H1 (cell line): Measurements from ENCODE around the gene ADGB. TPM values are rescaled to one million over a fixed set of nuclear protein-coding genes. Genes with fewer than 3 reads are reported as not detected.

Experiments used
- ASH2L ChIP-seq: fragments of 200-600, 300-600 bp; sonication (generic); IDR thresholded peaks from one replicate; pipeline ENCODE4 v1.7.1; 2017; ENCODE audit warnings: low read length
- KDM1A ChIP-seq: fragments of 200-600, 300-600 bp; sonication (generic); IDR thresholded peaks from 2 replicates; pipeline ENCODE4 v1.7.1; 2016; ENCODE audit warnings: mild to moderate bottlenecking, low read length, borderline replicate concordance
- MAFK ChIP-seq: IDR thresholded peaks from 2 replicates; pipeline ENCODE4 v1.6.1; 2012; ENCODE audit warnings: low read depth, mild to moderate bottlenecking, improper control_type of control experiment, low read length
- POLR2AphosphoS5 ChIP-seq: IDR thresholded peaks from 2 replicates; pipeline ENCODE4 v1.6.1; 2011; ENCODE audit warnings: low read depth, low read length
- RAD21 ChIP-seq, 2 experiments: IDR thresholded peaks in 1 of 2; conservative IDR thresholded peaks in 1 of 2; 2 replicates each; pipeline ENCODE4 v1.6.1; 2011; ENCODE audit warnings: low read depth in 2 of 2, low read length in 2 of 2, improper control_type of control experiment in 1 of 2, inconsistent platforms in 1 of 2, mild to moderate bottlenecking in 1 of 2, moderate library complexity in 1 of 2
- SP2 ChIP-seq: IDR thresholded peaks from 2 replicates; pipeline ENCODE4 v1.6.1; 2012; ENCODE audit warnings: mild to moderate bottlenecking, low read length, inconsistent platforms
- TBP ChIP-seq: IDR thresholded peaks from 2 replicates; pipeline ENCODE4 v1.6.1; 2011; ENCODE audit warnings: low read depth, low read length, improper control_type of control experiment
- ZNF274 ChIP-seq: IDR thresholded peaks from 2 replicates; pipeline ENCODE4 v1.7.0; 2012; ENCODE audit warnings: low read length, borderline replicate concordance; ENCODE audit errors: extremely low read depth
- polyA plus RNA-seq, 7 experiments: library from polyadenylated mRNA; depleted of rRNA in 3 of 7; stranded (reverse) in 5 of 7; unstranded in 2 of 7; fragments of >200 nt in 5 of 7; fragments of 200-250 nt in 2 of 7; gene quantifications; 1 replicate in 5 of 7; 2 replicates in 1 of 7; 4 replicates in 1 of 7; pipeline versions ENCODE4 v1.2.1 to v1.2.3, GENCODE V29; 2011 to 2013; ENCODE audit warnings: missing spikeins in 2 of 7, mixed read lengths in 2 of 7
- total RNA-seq: library from RNA; stranded (reverse); fragmentation: NEBNext Ultra II Directional; extraction: Animal tissue kit (Norgen Biotek cat#: 25700); gene quantifications from 2 replicates; pipeline ENCODE4 v1.2.1, GENCODE V29; 2021
- TF ChIP-seq, protein P1 (sequence below): fragments of 300-600 bp; sonication (generic); IDR thresholded peaks from 2 replicates; pipeline ENCODE4 v1.7.1; 2012; ENCODE audit warnings: low read length, moderate library complexity, mild to moderate bottlenecking, inconsistent platforms; ENCODE audit not compliant: insufficient replicate concordance
- TF ChIP-seq, protein P2 (sequence below): IDR thresholded peaks from 2 replicates; pipeline ENCODE4 v1.6.1; 2012; ENCODE audit warnings: inconsistent platforms

ADGB gene
- total and polyA plus RNA-seq, 2 of the 8 experiments (the other 6 are each of a cell fraction or from before 2014, with no cell fraction given), result not detected

DNA sequence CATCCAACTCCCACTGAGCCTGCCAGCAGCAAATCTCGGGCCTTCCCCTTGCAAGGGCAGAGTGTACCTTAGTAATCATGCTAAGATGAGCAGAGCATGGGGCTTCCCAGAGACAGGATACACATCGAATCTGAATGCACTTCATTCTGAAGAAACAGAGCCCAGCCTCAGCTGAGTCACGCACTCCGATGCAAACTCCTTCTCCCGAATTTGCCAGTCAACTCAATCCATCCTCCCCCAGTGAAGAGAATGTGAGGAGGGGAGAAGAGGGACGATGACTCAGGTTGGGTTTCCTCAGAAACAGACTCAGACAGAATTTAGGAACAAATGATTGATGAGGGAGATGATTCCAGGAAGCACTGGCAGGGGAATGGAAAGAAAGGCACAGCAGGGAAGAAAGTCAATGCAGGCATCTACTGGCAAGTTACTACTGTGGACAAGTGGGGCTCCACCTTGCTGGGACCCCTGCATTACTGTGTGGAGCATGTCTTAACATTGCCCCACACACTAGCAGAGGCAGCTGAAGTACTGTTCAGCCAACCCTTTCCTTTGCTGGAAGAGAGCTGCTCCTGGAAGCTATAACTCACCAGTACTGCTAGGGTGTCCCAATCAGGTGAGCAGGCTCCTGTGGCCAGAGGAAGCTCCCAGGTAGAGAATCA, 251.6 kb downstream of the ADGB start (continued):
- TF ChIP-seq, protein P1, sequence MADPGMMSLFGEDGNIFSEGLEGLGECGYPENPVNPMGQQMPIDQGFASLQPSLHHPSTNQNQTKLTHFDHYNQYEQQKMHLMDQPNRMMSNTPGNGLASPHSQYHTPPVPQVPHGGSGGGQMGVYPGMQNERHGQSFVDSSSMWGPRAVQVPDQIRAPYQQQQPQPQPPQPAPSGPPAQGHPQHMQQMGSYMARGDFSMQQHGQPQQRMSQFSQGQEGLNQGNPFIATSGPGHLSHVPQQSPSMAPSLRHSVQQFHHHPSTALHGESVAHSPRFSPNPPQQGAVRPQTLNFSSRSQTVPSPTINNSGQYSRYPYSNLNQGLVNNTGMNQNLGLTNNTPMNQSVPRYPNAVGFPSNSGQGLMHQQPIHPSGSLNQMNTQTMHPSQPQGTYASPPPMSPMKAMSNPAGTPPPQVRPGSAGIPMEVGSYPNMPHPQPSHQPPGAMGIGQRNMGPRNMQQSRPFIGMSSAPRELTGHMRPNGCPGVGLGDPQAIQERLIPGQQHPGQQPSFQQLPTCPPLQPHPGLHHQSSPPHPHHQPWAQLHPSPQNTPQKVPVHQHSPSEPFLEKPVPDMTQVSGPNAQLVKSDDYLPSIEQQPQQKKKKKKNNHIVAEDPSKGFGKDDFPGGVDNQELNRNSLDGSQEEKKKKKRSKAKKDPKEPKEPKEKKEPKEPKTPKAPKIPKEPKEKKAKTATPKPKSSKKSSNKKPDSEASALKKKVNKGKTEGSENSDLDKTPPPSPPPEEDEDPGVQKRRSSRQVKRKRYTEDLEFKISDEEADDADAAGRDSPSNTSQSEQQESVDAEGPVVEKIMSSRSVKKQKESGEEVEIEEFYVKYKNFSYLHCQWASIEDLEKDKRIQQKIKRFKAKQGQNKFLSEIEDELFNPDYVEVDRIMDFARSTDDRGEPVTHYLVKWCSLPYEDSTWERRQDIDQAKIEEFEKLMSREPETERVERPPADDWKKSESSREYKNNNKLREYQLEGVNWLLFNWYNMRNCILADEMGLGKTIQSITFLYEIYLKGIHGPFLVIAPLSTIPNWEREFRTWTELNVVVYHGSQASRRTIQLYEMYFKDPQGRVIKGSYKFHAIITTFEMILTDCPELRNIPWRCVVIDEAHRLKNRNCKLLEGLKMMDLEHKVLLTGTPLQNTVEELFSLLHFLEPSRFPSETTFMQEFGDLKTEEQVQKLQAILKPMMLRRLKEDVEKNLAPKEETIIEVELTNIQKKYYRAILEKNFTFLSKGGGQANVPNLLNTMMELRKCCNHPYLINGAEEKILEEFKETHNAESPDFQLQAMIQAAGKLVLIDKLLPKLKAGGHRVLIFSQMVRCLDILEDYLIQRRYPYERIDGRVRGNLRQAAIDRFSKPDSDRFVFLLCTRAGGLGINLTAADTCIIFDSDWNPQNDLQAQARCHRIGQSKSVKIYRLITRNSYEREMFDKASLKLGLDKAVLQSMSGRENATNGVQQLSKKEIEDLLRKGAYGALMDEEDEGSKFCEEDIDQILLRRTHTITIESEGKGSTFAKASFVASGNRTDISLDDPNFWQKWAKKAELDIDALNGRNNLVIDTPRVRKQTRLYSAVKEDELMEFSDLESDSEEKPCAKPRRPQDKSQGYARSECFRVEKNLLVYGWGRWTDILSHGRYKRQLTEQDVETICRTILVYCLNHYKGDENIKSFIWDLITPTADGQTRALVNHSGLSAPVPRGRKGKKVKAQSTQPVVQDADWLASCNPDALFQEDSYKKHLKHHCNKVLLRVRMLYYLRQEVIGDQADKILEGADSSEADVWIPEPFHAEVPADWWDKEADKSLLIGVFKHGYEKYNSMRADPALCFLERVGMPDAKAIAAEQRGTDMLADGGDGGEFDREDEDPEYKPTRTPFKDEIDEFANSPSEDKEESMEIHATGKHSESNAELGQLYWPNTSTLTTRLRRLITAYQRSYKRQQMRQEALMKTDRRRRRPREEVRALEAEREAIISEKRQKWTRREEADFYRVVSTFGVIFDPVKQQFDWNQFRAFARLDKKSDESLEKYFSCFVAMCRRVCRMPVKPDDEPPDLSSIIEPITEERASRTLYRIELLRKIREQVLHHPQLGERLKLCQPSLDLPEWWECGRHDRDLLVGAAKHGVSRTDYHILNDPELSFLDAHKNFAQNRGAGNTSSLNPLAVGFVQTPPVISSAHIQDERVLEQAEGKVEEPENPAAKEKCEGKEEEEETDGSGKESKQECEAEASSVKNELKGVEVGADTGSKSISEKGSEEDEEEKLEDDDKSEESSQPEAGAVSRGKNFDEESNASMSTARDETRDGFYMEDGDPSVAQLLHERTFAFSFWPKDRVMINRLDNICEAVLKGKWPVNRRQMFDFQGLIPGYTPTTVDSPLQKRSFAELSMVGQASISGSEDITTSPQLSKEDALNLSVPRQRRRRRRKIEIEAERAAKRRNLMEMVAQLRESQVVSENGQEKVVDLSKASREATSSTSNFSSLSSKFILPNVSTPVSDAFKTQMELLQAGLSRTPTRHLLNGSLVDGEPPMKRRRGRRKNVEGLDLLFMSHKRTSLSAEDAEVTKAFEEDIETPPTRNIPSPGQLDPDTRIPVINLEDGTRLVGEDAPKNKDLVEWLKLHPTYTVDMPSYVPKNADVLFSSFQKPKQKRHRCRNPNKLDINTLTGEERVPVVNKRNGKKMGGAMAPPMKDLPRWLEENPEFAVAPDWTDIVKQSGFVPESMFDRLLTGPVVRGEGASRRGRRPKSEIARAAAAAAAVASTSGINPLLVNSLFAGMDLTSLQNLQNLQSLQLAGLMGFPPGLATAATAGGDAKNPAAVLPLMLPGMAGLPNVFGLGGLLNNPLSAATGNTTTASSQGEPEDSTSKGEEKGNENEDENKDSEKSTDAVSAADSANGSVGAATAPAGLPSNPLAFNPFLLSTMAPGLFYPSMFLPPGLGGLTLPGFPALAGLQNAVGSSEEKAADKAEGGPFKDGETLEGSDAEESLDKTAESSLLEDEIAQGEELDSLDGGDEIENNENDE, result no peak
- TF ChIP-seq ZNF274 (no peak), SP2 (no peak), TBP (no peak), KDM1A (no peak), POLR2AphosphoS5 (no peak), RAD21 (IDR thresholded peaks at IDR 0.05 in 1 of 2, conservative IDR thresholded peaks at IDR 0.05 in 1 of 2; ENCODE audit: low read depth in 2 of 2, low read length in 2 of 2) (no peak), MAFK (no peak), ASH2L (no peak)
- TF ChIP-seq, protein P2, sequence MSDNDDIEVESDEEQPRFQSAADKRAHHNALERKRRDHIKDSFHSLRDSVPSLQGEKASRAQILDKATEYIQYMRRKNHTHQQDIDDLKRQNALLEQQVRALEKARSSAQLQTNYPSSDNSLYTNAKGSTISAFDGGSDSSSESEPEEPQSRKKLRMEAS, result no peak
